HG02763 (cell line): ENCODE results near the gene LRRC49.
"Not testable (repeated sequence)": the region's sequence is repeated elsewhere in the genome, so short reads cannot be mapped to it uniquely, and the experiment has no call there.

Experiments
- ATAC-seq: cut with Tn5 transposase; IDR thresholded peaks from one replicate; pipeline ENCODE4 v1.9.1; 2021; ENCODE audit warnings: mild to moderate bottlenecking, moderate library complexity; ENCODE audit not compliant: unreplicated experiment

The LRRC49 gene

GRCh38 chr15:70867911-70868467 is 24.6 kb upstream of the LRRC49 start:
- ATAC-seq: no peak

- ATAC-seq: no peak
Measured at GRCh38 chr15:70869346-70869745, 23.3 kb upstream of the LRRC49 start.

GRCh38 chr15:70870051-70870450 is 22.6 kb upstream of the LRRC49 start:
- ATAC-seq: no peak

- ATAC-seq: not testable (repeated sequence)
Measured at GRCh38 chr15:70871490-70871889, 21.1 kb upstream of the LRRC49 start.

- no peak for ATAC-seq
Measured at GRCh38 chr15:70873232-70874054, 19.2 kb upstream of the LRRC49 start.

GRCh38 chr15:70875001-70875782 is 17.4 kb upstream of the LRRC49 start:
- ATAC-seq: no peak

GRCh38 chr15:70876011-70876410 is 16.6 kb upstream of the LRRC49 start:
- ATAC-seq: no peak

- ATAC-seq: no peak
Measured at GRCh38 chr15:70876683-70877082, 15.9 kb upstream of the LRRC49 start.

GRCh38 chr15:70879401-70879800 is 13.2 kb upstream of the LRRC49 start:
- no peak for ATAC-seq

- no peak for ATAC-seq
Measured at GRCh38 chr15:70880781-70881180, 11.8 kb upstream of the LRRC49 start.

GRCh38 chr15:70882361-70882760 is 10.3 kb upstream of the LRRC49 start:
- no peak for ATAC-seq

- ATAC-seq: no peak
Measured at GRCh38 chr15:70892912-70893560, 410 bp downstream of the LRRC49 start.

- no peak for ATAC-seq
Measured at GRCh38 chr15:70902107-70902506, 9.5 kb downstream of the LRRC49 start.

GRCh38 chr15:70906842-70907241 is 14.2 kb downstream of the LRRC49 start:
- no peak for ATAC-seq

GRCh38 chr15:70907784-70908471 is 15.3 kb downstream of the LRRC49 start:
- no peak for ATAC-seq

- ATAC-seq: no peak
Measured at GRCh38 chr15:70910958-70911357, 18.3 kb downstream of the LRRC49 start.

- no peak for ATAC-seq
Measured at GRCh38 chr15:70912187-70912586, 19.6 kb downstream of the LRRC49 start.

GRCh38 chr15:70916531-70916930 is 23.9 kb downstream of the LRRC49 start:
- no peak for ATAC-seq

- ATAC-seq: no peak
Measured at GRCh38 chr15:70917955-70918354, 25.3 kb downstream of the LRRC49 start.

GRCh38 chr15:70920981-70921696 is 28.5 kb downstream of the LRRC49 start:
- no peak for ATAC-seq
